ENCODE results near the gene PTPRG.

Gene PTPRG

GRCh38 chr3:62169906-62170660, 608.7 kb downstream of the PTPRG start:
- no peak for DNase-seq

GRCh38 chr3:62171789-62172188, 610.4 kb downstream of the PTPRG start:
- no peak for DNase-seq

GRCh38 chr3:62172199-62172598, 610.8 kb downstream of the PTPRG start:
- no peak for DNase-seq

GRCh38 chr3:62173939-62174515, 612.7 kb downstream of the PTPRG start:
- no peak for DNase-seq

DNA sequence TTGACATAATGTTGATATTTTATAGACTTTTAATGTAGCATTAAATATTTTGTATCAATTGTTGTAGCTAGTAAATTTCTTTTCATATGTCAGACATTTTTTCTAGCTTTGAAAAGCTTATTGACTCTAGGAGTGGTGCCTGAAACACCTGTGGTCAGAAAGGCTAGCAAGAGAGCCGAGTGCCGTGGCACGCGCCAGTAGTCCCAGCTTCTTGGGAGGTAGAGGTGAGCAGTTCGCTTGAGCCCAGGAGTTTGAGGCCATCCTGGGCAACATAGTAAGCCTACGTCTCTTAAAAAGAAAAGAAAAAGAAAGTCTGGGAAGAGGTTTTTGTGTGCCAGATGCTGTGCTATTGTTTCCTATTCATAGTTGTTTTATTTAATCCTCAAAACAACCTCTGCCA, 613.8 kb downstream of the PTPRG start:
- no peak for DNase-seq

DNA sequence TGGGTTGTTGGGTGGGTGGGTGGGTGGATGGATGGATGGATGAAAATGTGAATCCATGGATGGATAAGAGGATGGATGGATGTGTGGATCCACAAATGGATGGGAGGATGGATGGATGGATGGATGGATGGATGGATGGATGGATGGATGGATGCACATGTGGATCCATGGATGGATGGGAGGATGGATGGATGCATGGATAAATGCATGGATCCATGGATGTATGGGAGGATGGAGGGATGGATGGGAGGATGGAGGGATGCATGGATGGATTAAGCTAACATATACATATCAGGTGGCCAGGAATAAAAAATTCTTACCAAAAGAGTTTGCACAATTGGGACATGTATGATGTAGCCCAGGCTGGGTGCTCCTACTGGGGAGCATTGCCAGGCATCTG, 616.7 kb downstream of the PTPRG start:
- DNase-seq, result no peak

DNA sequence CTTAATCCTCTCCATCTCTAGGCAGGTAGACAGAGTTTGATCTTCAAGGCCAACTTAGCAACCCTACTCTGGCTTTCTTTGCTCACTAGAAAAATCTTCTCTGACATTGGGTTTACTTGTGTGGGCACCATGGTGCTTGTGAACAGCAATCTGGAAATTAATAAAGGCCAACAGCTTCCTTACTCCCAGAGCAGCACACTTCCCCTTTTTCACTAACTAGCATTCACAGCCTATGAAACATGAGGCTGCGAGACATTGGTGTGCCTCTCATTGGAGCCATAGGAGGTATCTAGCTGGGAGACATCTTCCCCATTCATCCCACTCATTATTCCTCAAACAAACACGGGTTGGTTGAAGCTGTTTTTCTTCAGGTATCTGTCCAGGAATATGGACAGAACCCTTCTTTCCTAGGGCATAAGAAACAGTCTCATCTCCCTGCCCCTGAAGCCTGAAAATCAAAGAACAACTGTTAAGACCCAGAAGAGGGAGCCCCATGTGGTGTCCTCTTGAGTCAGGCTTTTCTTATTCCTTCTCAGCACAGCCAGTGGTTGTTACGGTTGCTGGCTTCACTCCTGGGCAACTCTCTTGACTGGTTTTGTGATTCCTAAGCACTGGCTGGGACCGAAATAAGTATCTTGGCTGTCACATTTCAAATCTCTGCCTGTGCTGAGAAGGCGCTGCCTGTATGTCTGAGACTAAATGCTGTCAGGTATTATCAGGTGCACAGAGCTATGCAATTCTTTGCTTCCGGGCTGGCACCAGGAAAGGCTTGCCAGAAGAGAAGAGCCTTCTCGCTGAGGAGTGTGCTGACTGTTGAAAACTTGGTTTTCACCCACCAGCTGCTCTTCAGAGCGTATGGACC, 617.6 kb downstream of the PTPRG start:
- DNase-seq, result no peak

GRCh38 chr3:62180514-62180913, 619.1 kb downstream of the PTPRG start:
- DNase-seq, result no peak

DNA sequence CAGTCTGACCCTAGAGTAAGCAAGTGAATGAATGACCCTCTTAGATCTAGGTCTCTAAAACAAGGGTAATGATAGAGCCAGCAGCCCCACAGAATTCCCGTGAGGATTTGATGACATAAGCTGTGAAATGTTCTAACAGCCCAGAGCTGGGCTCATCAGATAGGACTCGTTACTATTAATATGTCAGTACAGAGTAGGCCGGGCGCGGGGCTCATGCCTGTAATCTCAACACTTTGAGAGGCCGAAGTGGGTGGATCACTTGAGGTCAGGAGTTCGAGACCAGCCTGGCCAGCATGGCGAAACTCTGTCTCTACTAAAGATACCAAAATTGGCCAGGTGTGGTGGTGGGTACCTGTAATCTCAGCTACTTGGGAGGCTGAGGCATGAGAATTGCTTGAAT, 621.7 kb downstream of the PTPRG start:
- DNase-seq, result no peak

GRCh38 chr3:62183969-62184368, 622.6 kb downstream of the PTPRG start:
- DNase-seq, result no peak

DNA sequence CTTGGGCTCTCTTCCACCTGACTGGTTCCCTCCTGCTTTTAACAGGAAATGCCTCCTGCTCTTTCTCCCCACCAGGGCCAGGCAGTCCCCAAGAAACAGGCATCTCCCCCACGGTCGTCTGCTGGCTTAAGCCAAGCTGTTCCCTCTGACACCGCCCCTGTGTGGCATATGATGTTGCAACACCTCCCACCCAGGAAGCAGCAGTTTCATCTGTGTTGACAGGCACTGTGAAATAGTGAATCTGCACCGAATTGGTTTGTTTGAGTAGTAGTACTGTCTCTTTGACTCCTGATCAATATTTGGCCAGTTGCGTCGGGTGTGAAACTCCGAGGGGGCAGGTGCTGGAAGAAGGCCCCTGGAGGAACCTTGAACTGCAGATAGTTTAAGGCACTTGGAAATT, 623.2 kb downstream of the PTPRG start:
- no peak for DNase-seq

- DNase-seq, result peak; percentile 1
Observed at GRCh38 chr3:62187022-62187431, 625.7 kb downstream of the PTPRG start.

DNA sequence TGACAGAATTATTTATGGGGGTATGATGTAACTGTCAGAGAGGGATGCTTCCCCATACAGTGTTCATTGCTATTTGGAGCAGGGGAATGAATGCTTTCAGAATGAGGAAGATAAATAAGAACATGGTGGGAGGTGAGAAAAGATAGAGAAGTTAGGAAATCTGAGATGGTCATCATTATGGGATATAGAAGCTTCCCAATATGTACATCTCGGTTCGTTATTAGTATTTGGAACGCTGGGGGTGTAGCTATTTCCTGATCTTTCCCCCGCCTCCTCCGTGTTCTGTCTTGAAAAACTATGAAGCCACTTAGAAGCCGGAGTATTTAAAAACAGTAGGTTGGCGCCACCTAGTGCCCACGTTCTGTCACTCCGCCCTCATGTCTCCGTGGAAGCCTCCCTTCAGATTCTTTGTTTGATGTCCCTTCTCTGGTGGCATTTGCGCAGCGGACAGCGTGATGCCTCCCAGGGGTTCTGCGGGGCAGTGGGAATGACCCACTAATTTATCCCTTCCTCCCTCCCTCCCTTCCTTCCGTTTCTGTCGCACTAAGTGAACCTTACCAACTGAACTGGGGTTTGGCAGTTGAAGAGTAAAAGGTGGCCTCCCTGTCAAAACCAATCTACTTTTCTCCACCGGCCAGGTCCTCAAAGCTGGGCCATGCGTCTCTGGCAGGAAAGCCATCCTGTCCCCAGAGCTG, 627.5 kb downstream of the PTPRG start:
- DNase-seq, result peak; percentile 8

GRCh38 chr3:62189376-62189698, 628.0 kb downstream of the PTPRG start:
- DNase-seq, result no peak

DNA sequence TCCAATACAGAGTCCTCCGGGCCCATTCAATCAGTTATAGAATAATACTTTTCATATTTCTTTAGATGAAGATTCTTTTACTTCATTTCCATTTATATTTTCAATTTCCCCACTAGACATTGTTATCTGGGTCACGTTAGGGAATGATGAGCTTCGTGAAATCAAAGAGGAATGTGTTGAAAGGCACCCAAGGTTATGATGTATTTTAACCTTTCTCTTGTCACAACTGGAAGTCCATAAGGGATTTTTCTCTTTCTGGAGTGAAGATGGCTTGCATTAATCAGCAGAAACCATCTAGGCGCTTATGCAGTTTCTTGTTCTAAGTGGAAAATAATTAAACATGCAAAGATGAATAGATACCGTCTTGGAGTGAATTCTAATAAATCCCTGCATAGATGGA, 631.5 kb downstream of the PTPRG start:
- DNase-seq, result no peak

GRCh38 chr3:62193586-62194345, 632.4 kb downstream of the PTPRG start:
- no peak for DNase-seq

- no peak for DNase-seq
Observed at GRCh38 chr3:62197350-62198012, 636.1 kb downstream of the PTPRG start.

DNA sequence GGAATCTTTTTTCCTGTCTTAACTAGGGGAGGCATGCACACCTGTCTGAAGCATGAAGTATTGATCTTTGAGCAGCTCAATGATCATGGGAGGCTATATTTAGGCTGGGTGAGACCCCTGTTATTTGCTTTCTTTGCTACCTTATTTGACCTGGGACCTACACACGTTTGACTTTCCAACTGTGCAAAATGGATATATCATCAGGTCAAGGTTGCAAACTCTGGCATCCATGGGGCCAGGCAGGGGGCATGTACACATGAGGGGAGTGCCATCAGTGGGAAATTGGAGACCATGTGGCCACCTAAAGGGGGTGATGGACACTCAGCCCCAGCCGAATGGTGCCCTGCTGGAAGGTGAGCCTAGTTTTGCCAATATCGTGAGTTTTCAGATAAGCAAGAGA, 637.8 kb downstream of the PTPRG start:
- DNase-seq, result no peak

DNA sequence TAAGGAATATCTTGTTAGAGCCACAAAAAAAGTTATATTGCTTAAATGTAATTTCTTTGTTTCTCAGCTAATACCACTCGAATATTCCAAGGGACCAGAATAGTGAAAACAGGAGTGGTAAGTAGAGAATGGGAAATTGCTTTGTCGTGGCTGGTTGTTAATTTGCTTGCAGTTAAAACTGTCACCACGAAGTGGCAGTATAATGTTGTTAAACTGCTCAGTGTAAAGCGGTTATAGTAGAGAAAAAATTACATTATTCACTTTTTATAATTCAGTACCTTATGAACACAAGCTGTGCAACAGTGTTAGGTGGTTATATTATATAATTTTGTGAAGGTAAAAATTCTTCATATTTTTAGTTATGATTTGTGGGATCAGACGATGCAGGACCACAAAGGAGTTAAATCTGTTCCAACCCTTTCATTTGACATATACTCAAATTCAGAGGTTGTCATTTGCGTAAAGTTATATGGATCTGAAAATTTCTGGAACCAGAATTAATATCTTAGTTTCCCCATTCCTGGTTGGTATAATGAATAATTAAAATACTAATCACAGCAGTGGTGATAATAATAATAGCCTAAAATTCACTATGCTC, 640.2 kb downstream of the PTPRG start:
- DNase-seq, result no peak

DNA sequence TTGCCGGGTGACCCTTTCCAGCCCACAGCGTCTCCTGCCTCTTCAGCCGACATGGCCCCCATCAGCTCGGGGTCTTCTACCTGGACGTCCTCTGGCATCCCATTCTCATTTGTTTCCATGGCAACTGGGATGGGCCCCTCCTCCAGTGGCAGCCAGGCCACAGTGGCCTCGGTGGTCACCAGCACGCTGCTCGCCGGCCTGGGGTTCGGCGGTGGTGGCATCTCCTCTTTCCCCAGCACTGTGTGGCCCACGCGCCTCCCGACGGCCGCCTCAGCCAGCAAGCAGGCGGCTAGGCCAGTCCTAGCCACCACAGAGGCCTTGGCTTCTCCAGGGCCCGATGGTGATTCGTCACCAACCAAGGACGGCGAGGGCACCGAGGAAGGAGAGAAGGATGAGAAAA, 641.8 kb downstream of the PTPRG start:
- DNase-seq, result no peak

- no peak for DNase-seq
Observed at GRCh38 chr3:62203561-62203960, 642.2 kb downstream of the PTPRG start.

DNA sequence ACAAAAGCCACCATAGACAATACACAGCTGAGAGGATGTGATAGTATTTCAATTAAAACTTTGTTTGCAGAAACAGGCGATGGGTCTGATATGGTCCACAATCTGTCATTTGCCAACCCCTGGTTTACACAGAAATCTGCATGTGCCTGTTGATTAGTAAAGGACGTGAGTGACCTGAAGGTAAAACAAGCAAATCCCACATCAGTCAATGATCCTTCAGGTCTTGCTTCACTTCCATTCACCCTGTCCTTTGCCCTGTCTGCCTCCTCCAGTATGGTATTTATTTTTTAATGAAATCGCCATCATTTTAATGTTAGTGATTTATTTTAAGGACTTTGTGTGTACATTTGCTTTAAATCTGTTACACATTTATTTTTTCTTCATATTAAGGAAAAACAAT, 645.8 kb downstream of the PTPRG start:
- DNase-seq, result no peak

Data from NCI-H524 treated with DMSO at 0.1 percent for 48 hours (cell line).